ENCODE data around the gene DUT. TPM values are rescaled to one million over a fixed set of nuclear protein-coding genes. Genes with fewer than 3 reads are reported as not detected.

The DUT gene
- total RNA-seq, 2 experiments from 2014 or later: 527 TPM

DNA sequence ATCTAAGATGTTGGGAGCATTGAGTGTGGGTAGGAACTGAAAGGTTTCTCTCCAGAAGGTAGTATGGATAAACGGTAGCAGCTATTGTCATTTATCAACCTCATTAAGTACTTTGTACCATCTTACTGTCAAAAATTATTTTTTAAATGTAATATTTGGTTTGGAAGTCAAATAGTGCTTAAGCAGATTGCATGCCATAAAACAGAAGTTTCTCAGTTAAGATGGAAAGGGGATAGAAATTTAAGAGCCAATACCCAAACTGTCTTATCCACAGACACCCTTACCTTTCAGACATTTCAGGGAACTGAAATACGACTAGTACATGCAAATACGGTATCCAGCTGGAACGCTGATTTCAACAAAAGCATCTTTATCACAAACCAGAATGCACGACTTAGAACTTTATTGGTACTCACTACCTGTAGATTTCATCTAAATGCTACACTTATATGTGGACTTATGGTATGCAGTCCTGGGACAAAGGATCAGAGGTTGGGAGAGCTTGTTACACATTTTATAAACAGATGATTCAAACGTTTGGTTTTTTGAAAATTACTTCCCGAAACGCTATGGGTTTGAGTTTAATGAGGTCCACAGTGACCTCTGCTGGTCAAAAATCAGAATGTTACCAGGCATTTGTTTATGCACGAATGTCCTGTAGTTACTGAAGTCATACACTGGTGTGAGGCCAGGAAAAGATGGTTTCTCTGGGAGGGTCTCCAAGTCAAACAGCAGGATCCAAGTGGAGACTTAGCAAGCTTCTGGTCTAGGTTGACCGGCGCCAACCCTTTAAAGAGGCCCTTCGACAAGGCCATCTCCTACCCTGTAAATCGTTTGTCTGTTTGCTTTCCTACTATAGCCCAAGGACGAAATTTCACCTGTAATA lies 45.7 kb upstream of the DUT start:
- Mint-ChIP-seq H3K27me3 (peaks cover 5% of the 10 kb centered on the region), H3K4me1 (ENCODE audit: low read depth) (peaks cover 2% of the 10 kb centered on the region), H3K27ac (no peak overlapping the region), H3K36me3 (ENCODE audit: low read depth) (no peaks in the 10 kb centered on the region), H3K4me3 (no peak overlapping the region), H3K9me3 (no peaks in the 10 kb centered on the region)
- CTCF ChIA-PET: interaction anchor here (0.7 to 4.4 kb wide), 25 partner anchors 9 to 500 kb away, joined by 3 to 18 read pairs (median 4); no protein-coding TSS in a partner anchor
- TF ChIP-seq, protein P1, sequence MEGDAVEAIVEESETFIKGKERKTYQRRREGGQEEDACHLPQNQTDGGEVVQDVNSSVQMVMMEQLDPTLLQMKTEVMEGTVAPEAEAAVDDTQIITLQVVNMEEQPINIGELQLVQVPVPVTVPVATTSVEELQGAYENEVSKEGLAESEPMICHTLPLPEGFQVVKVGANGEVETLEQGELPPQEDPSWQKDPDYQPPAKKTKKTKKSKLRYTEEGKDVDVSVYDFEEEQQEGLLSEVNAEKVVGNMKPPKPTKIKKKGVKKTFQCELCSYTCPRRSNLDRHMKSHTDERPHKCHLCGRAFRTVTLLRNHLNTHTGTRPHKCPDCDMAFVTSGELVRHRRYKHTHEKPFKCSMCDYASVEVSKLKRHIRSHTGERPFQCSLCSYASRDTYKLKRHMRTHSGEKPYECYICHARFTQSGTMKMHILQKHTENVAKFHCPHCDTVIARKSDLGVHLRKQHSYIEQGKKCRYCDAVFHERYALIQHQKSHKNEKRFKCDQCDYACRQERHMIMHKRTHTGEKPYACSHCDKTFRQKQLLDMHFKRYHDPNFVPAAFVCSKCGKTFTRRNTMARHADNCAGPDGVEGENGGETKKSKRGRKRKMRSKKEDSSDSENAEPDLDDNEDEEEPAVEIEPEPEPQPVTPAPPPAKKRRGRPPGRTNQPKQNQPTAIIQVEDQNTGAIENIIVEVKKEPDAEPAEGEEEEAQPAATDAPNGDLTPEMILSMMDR (IDR thresholded peaks at IDR 0.05): peak; percentile 80
- peak; percentile 70 for ATAC-seq
- POLR2A ChIA-PET: no interaction called here
- intact Hi-C loops (cut with micrococcal nuclease): no loop called here
- DNase-seq: peak; percentile 61

DNA sequence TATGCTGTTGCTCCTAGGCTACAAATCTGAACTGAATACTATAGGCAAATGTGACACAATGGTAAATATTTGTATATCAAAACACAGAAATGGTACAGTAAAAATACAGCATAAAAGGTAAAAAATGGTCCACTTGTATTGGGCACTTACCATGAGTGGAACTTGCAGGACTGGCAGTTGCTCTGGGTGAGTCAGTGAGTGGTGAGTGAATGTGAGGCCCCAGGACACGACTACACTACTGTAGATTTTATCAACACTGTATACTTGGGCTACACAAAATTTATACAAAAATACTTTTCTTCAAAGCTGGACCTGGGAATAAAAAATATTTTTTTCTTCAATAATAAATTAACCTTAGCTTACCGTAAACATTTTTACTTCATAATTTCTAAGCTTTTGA lies 41.6 kb upstream of the DUT start:
- H3K9me3 Mint-ChIP-seq: no peaks in the 10 kb centered on the region
- POLR2A ChIA-PET: no interaction called here
- no peak for ATAC-seq
- TF ChIP-seq, protein P1 (IDR thresholded peaks at IDR 0.05): no peak
- H3K4me3 Mint-ChIP-seq: no peak overlapping the region
- CTCF ChIA-PET: interaction anchor here (0.7 kb wide), 1 partner anchor 10 kb away, joined by 3 read pairs; no protein-coding TSS in a partner anchor
- H3K27me3 Mint-ChIP-seq: peaks cover 3% of the 10 kb centered on the region
- intact Hi-C loops (cut with micrococcal nuclease): no loop called here
- no peak overlapping the region for H3K27ac Mint-ChIP-seq
- no peak for DNase-seq
- H3K36me3 Mint-ChIP-seq (ENCODE audit: low read depth): no peaks in the 10 kb centered on the region
- peaks cover 2% of the 10 kb centered on the region for H3K4me1 Mint-ChIP-seq (ENCODE audit: low read depth)

DNA sequence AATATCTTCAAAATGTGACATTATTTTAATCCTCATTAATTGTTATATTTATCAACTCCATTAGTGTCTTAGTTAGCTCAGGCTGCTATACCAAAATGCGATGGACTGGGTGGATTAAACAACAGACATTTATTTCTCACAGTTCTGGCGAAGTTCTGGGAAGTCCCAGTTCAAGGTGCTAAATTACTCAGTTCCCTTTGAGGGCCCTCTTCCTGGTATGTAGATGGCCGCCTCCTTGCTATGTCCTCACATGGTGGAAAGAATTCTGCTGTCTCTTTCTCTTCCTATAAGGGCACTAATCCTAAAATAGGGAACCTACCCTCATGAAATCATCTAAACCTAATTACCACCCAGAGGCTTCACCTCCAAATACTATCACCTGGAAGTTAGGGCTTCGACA lies 38.8 kb upstream of the DUT start:
- Mint-ChIP-seq H3K27me3 (no peaks in the 10 kb centered on the region), H3K4me3 (no peak overlapping the region), H3K4me1 (ENCODE audit: low read depth) (no peaks in the 10 kb centered on the region), H3K36me3 (ENCODE audit: low read depth) (no peaks in the 10 kb centered on the region), H3K27ac (no peak overlapping the region), H3K9me3 (no peaks in the 10 kb centered on the region)
- no peak for ATAC-seq
- ChIA-PET POLR2A (no interaction called here), CTCF (no interaction called here)
- DNase-seq: peak; percentile 3
- intact Hi-C loops (cut with micrococcal nuclease): no loop called here
- TF ChIP-seq, protein P1 (IDR thresholded peaks at IDR 0.05): no peak

DNA sequence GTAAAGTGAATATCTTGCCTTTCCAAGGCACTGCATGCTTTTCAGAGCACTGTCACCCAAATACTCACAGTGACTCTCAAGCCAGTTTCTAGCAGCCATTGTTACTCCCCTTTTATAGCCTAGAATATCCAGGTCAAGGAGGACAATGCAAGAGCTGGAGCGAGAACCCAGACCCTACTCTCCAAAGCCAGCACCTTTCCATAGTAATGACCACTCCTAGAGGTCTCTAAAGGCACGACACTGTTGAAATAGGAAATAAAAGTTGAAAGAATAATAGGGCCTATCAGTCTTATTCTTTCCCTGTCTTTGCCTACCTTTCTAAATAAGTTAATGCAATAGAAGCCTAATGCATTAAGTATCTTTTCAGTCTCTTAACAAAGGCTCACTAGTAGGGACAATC lies 33.6 kb upstream of the DUT start:
- TF ChIP-seq, protein P1 (IDR thresholded peaks at IDR 0.05): no peak
- ChIA-PET CTCF (interaction anchor here (2.1 kb wide), 1 partner anchor 11 kb away, joined by 18 read pairs; no protein-coding TSS in a partner anchor), POLR2A (no interaction called here)
- Mint-ChIP-seq H3K4me1 (ENCODE audit: low read depth) (no peaks in the 10 kb centered on the region), H3K27me3 (no peaks in the 10 kb centered on the region), H3K36me3 (ENCODE audit: low read depth) (no peaks in the 10 kb centered on the region), H3K9me3 (no peaks in the 10 kb centered on the region), H3K4me3 (no peak overlapping the region), H3K27ac (no peak overlapping the region)
- ATAC-seq (no peak), DNase-seq (no peak)
- intact Hi-C loops (cut with micrococcal nuclease): no loop called here

DNA sequence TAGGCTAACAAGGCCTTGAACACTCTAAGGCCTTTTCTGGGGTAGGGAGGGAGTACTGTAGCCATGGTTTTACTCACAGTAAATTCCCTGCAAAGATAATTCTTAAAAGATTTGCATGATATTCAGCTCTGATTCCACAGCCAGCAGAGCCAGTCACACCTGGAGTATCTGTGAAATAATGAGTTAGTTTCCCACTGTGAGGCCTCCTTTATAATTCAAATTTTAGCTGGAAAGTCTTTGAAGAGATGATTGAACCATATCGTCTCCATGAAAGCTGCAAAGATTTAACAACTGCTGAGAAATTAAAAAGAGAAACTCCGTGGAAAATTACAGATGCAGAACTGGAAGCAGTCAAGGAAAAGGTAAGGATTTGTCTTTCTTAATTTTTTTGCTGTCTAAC lies 32.3 kb upstream of the DUT start:
- ChIA-PET CTCF (interaction anchor here (1.5 kb wide), 1 partner anchor 13 kb away, joined by 5 read pairs; no protein-coding TSS in a partner anchor), POLR2A (no interaction called here)
- intact Hi-C loops (cut with micrococcal nuclease): no loop called here
- Mint-ChIP-seq H3K4me1 (ENCODE audit: low read depth) (no peaks in the 10 kb centered on the region), H3K4me3 (no peak overlapping the region), H3K36me3 (ENCODE audit: low read depth) (no peaks in the 10 kb centered on the region), H3K9me3 (no peaks in the 10 kb centered on the region), H3K27ac (no peak overlapping the region), H3K27me3 (no peaks in the 10 kb centered on the region)
- ATAC-seq (no peak), DNase-seq (no peak)
- TF ChIP-seq, protein P1 (IDR thresholded peaks at IDR 0.05): no peak

Data from activated CD8-positive, alpha-beta T cell treated with anti-CD3 and anti-CD28 coated beads for 36 hours (primary cell).